ENCODE measurements around the gene CXCL13.
"Not testable (repeated sequence)": the region's sequence is repeated elsewhere in the genome, so short reads cannot be mapped to it uniquely, and the experiment has no call there.

DNA sequence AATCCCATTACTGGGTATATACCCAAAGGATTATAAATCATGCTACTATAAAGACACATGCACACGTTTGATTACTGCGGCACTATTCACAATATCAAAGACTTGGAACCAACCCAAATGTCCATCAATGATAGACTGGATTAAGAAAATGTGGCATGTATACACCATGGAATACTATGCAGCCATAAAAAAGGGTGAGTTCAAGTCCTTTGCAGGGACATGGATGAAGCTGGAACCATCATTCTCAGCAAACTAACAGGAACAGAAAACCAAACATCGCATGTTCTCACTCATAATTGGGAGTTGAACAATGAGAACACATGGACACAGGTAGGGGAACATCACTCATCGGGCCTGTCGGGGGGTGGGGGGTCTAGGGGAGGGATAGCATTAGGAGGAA, 54.7 kb downstream of the CXCL13 start:
- TF ChIP-seq, protein P1, sequence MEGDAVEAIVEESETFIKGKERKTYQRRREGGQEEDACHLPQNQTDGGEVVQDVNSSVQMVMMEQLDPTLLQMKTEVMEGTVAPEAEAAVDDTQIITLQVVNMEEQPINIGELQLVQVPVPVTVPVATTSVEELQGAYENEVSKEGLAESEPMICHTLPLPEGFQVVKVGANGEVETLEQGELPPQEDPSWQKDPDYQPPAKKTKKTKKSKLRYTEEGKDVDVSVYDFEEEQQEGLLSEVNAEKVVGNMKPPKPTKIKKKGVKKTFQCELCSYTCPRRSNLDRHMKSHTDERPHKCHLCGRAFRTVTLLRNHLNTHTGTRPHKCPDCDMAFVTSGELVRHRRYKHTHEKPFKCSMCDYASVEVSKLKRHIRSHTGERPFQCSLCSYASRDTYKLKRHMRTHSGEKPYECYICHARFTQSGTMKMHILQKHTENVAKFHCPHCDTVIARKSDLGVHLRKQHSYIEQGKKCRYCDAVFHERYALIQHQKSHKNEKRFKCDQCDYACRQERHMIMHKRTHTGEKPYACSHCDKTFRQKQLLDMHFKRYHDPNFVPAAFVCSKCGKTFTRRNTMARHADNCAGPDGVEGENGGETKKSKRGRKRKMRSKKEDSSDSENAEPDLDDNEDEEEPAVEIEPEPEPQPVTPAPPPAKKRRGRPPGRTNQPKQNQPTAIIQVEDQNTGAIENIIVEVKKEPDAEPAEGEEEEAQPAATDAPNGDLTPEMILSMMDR (IDR thresholded peaks at IDR 0.05) = not testable (repeated sequence)
- not testable (repeated sequence) for TF ChIP-seq EP300, POLR2AphosphoS5 (IDR thresholded peaks at IDR 0.05)

Measured in sigmoid colon (tissue), 4 donors.